Measurements from ENCODE around the gene HDLBP. TPM values are rescaled to one million over a fixed set of nuclear protein-coding genes. Genes with fewer than 3 reads are reported as not detected.

HDLBP gene
- total RNA-seq, 4 donors from 2014 or later, result 383 to 486 (median 444) TPM

DNA sequence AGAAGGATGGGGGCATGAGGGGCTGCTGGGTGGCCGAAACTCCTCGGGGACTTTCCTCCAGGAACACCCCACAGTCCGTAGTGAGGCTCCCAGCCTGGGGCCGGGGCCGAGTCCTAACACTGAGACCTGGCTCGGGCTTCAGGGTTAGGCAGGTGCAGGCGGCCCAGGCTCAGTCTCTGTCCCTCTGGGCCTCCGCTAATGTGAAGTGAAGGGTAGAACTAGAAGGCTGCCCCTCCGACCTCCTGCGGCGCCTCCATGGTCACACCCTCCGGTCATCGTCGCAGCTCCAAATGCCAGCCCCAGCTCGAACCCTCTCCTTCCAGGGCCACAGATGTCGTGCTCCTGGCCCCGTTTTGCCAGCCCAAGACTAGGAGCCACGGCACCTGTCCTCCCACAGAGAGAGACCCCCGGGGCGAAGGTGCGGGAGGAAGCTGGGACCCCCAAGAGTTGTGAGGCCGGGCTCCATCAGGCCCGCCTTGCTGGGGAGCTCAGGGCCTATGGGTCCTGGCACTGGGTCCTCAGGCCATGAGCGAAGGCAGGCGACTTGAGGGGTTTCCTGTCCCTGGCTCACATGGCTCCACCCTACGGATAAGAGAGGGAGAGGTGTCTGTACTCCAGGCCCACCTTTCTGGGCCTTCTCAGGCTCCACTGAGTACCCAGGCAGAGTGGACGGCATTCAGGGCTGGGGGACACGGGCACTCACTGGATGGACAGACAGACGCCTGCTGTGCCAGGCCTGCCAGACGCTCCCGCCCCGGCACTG lies 126.2 kb downstream of the HDLBP start:
- no peak for ATAC-seq
- in situ Hi-C loops (cut with MboI; ENCODE audit: low sequenced_read_pairs in 4 of 4), result no loop called here

DNA sequence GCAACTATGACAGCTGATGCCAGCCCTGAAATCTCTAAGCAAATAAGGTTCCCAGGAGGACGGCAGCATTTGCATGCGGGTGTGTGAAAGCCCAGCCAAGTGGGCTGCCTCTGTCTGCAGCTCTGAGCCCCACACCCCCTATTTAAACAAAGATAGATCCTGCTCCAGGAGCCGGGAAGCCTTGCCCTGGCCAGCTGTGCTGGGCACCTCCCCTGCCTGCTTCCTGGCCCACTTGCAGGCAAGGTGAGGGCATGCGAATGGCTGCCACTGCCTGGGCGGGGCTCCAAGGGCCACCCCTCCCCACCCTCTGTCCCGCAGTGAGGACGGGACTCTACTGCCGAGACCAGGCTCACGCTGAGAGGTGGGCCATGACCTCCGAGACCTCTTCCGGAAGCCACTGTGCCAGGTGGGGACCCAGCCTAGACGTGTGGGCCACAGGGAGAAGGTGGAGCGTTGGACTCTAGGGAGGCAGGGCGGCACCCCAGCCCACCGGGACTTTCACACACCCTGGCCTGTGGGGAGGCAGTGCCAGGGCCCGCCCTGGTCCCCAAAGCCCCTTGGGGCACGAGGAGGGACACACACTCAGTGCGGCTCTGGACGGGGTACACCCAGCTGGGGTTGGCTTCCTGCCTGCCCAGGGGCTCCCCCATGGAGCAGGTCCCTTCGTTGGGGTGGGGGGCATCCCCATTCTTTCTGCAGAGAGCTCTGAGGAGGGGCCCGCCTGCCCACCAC lies 126.9 kb downstream of the HDLBP start, which contains the start of gene ANO7:
TSS of gene ANO7 (plus strand) at position 317 of the 732 bp plus-strand sequence. CDS start 1,387 bp downstream, outside the sequence.
- no peak for TF ChIP-seq POLR2A (IDR thresholded peaks at IDR 0.05)
- TF ChIP-seq, protein P1, sequence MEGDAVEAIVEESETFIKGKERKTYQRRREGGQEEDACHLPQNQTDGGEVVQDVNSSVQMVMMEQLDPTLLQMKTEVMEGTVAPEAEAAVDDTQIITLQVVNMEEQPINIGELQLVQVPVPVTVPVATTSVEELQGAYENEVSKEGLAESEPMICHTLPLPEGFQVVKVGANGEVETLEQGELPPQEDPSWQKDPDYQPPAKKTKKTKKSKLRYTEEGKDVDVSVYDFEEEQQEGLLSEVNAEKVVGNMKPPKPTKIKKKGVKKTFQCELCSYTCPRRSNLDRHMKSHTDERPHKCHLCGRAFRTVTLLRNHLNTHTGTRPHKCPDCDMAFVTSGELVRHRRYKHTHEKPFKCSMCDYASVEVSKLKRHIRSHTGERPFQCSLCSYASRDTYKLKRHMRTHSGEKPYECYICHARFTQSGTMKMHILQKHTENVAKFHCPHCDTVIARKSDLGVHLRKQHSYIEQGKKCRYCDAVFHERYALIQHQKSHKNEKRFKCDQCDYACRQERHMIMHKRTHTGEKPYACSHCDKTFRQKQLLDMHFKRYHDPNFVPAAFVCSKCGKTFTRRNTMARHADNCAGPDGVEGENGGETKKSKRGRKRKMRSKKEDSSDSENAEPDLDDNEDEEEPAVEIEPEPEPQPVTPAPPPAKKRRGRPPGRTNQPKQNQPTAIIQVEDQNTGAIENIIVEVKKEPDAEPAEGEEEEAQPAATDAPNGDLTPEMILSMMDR (IDR thresholded peaks at IDR 0.05 in 4 of 5, conservative IDR thresholded peaks at IDR 0.05 in 1 of 5), result no peak
- in situ Hi-C loops (cut with MboI; ENCODE audit: low sequenced_read_pairs in 4 of 4), result no loop called here
- no peak for DNase-seq
- no peaks in the 10 kb centered on the region for H3K9me3 ChIP-seq
- no peak for ATAC-seq
- no peak within 1 kb of the TSS for H3K27ac ChIP-seq
- intact Hi-C loops (cut with DNase I; ENCODE audit: low total_unique reads), result no loop called here
- H3K36me3 ChIP-seq, result peaks cover 0 to under 1% of the 10 kb centered on the region in 2 donors
- no peak within 1 kb of the TSS for H3K4me3 ChIP-seq
- no peaks in the 10 kb centered on the region for H3K4me1 ChIP-seq
- H3K27me3 ChIP-seq, result no peaks in the 10 kb centered on the region

More for the DNA sequence above, 126.2 kb downstream of the HDLBP start:
- H3K36me3 ChIP-seq, result no peaks in the 10 kb centered on the region
- no peak overlapping the region for H3K27ac ChIP-seq
- no peak overlapping the region for H3K4me3 ChIP-seq
- DNase-seq, result no peak
- H3K9me3 ChIP-seq, result no peaks in the 10 kb centered on the region
- TF ChIP-seq, protein P1 (IDR thresholded peaks at IDR 0.05 in 4 of 5, conservative IDR thresholded peaks at IDR 0.05 in 1 of 5), result no peak
- no peak for TF ChIP-seq POLR2A (IDR thresholded peaks at IDR 0.05)
- intact Hi-C loops (cut with DNase I; ENCODE audit: low total_unique reads), result no loop called here
- H3K4me1 ChIP-seq, result no peaks in the 10 kb centered on the region
- H3K27me3 ChIP-seq, result no peaks in the 10 kb centered on the region

DNA sequence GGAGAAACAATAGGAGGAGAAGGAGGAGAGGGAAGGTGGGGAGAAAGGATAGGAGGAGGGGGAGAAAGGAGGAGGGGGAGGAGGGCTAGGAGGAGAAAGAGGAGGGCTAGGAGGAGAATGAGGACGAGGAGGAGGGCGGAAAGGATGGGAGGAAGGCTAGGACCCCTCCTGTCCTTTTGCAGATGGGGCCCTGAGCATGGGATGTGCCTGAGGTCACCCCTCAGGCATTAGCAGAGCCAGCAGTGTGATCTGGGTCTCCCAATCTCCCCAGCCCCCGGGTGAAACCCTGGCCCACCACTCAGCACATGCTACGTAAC lies 127.6 kb downstream of the HDLBP start:
- H3K27me3 ChIP-seq, result no peaks in the 10 kb centered on the region
- no peak for ATAC-seq
- no peak overlapping the region for H3K27ac ChIP-seq
- no peak for TF ChIP-seq POLR2A (IDR thresholded peaks at IDR 0.05)
- TF ChIP-seq, protein P1 (IDR thresholded peaks at IDR 0.05 in 4 of 5, conservative IDR thresholded peaks at IDR 0.05 in 1 of 5), result no peak
- intact Hi-C loops (cut with DNase I; ENCODE audit: low total_unique reads), result no loop called here
- in situ Hi-C loops (cut with MboI; ENCODE audit: low sequenced_read_pairs in 4 of 4), result no loop called here
- H3K4me1 ChIP-seq, result no peaks in the 10 kb centered on the region
- H3K9me3 ChIP-seq, result no peaks in the 10 kb centered on the region
- no peak for DNase-seq
- H3K36me3 ChIP-seq, result peaks cover 0 to 7% of the 10 kb centered on the region in 2 donors
- H3K4me3 ChIP-seq, result no peak overlapping the region

DNA sequence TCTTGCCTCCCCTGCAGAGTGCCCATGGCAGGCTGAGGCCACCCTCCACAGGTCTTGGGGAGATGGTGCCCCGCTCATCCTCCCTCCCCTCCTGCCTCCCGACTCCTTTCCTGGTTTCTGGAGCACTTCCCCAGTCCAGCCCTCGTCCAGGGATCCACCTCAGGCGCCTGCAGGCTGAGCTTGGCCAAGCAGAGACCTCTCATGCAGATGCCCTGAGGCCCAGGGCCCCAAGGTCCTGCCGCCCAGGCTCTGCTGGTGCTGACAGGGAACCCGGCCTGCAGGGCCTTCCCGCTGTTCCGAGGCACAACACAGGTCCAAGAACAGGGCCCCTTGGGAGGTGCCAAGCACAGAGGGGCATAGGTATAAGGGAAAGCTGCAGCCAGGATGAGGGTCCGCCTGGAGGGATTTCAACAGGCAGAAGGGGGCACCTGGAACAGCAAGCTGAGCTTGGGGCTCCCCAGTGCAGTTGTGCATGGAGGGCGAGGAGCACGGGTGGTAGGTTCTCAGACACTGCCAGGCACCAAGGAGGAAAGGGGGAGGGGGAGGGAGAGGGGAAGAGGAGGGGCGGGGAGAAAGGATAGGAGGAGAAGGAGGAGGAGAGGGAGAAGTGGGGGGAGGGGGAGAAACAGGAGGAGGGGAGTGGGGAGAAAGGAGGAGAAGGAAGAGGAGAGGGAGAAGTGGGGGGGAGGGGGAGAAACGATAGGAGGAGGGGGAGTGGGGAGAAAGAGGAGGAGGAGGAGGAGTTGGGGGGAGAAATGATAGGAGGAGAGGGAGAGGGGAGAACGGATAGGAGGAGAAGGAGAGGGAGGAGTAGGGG lies 128.2 kb downstream of the HDLBP start:
- DNase-seq (no peak), ATAC-seq (no peak)
- Histone ChIP-seq H3K4me3 (no peak overlapping the region), H3K9me3 (no peaks in the 10 kb centered on the region), H3K36me3 (peaks cover 0 to 12% of the 10 kb centered on the region in 2 donors), H3K27me3 (no peaks in the 10 kb centered on the region), H3K4me1 (no peaks in the 10 kb centered on the region), H3K27ac (no peak overlapping the region)
- intact Hi-C loops (cut with DNase I; ENCODE audit: low total_unique reads) (no loop called here), in situ Hi-C loops (cut with MboI; ENCODE audit: low sequenced_read_pairs in 4 of 4) (no loop called here)
- TF ChIP-seq POLR2A (IDR thresholded peaks at IDR 0.05), result no peak
- TF ChIP-seq, protein P1 (IDR thresholded peaks at IDR 0.05 in 4 of 5, conservative IDR thresholded peaks at IDR 0.05 in 1 of 5), result no peak

Data from gastrocnemius medialis (tissue), 4 donors.